HepG2 (cell line): Measurements from ENCODE around the gene CTSW. TPM values are rescaled to one million over a fixed set of nuclear protein-coding genes. Genes with fewer than 3 reads are reported as not detected.

ENCODE experiments used
- FOXM1 ChIP-seq: sonication (generic); formaldehyde crosslinking; IDR thresholded peaks from 2 replicates; pipeline ENCODE4 v1.5.0; 2020; ENCODE audit warnings: missing genetic modification reagents
- MTF1 ChIP-seq: sonication (generic); formaldehyde crosslinking; IDR thresholded peaks from 2 replicates; pipeline ENCODE4 v1.5.0; 2020; ENCODE audit warnings: missing genetic modification reagents
- NR2F6 ChIP-seq, 2 experiments: IDR thresholded peaks; 2 replicates each; pipeline ENCODE4 v1.6.1; 2016; ENCODE audit warnings: antibody characterized with exemption in 1 of 2, mild to moderate bottlenecking in 1 of 2
- PAWR ChIP-seq: sonication (generic); formaldehyde crosslinking; IDR thresholded peaks from 2 replicates; pipeline ENCODE4 v1.4.0; 2020; ENCODE audit warnings: missing genetic modification reagents, mild to moderate bottlenecking, borderline replicate concordance
- RBM22 ChIP-seq: fragments of 200-400 bp; formaldehyde crosslinking; optimal IDR thresholded peaks from 2 replicates; pipeline ENCODE3; 2017; ENCODE audit warnings: mild to moderate bottlenecking, low read length, moderate library complexity
- SNRNP70 ChIP-seq: fragments of 200-400 bp; formaldehyde crosslinking; IDR thresholded peaks from 2 replicates; pipeline ENCODE4 v1.6.1; 2017; ENCODE audit warnings: mild to moderate bottlenecking, low read depth, low read length, moderate library complexity
- SP1 ChIP-seq, 2 experiments: fragments of 450-650 bp in 1 of 2; sonication (generic) in 1 of 2; formaldehyde crosslinking in 1 of 2; IDR thresholded peaks; 2 replicates each; pipeline versions ENCODE4 v1.4.0 to v1.6.1; 2016 to 2020; ENCODE audit warnings: missing genetic modification reagents in 1 of 2
- ZC3H13 ChIP-seq: sonication (generic); formaldehyde crosslinking; IDR thresholded peaks from 2 replicates; pipeline ENCODE4 v1.8.1; 2023; ENCODE audit warnings: mild to moderate bottlenecking, missing genetic modification reagents, moderate library complexity
- ZIK1 ChIP-seq: sonication (generic); formaldehyde crosslinking; IDR thresholded peaks from 2 replicates; pipeline ENCODE4 v1.5.0; 2020; ENCODE audit warnings: mild to moderate bottlenecking, low read depth, missing genetic modification reagents, borderline replicate concordance
- ZNF136 ChIP-seq: sonication (generic); formaldehyde crosslinking; IDR thresholded peaks from 2 replicates; pipeline ENCODE4 v1.8.1; 2022; ENCODE audit warnings: low read depth, mild to moderate bottlenecking, moderate library complexity, missing genetic modification reagents
- ZNF564 ChIP-seq: sonication (generic); formaldehyde crosslinking; IDR thresholded peaks from 2 replicates; pipeline ENCODE4 v1.8.1; 2023; ENCODE audit warnings: mild to moderate bottlenecking, missing genetic modification reagents
- ZNF567 ChIP-seq: sonication (generic); formaldehyde crosslinking; IDR thresholded peaks from 2 replicates; pipeline ENCODE4 v1.8.1; 2023; ENCODE audit warnings: mild to moderate bottlenecking, missing genetic modification reagents, borderline replicate concordance
- polyA plus RNA-seq, 8 experiments: library from polyadenylated mRNA; depleted of rRNA in 3 of 8; stranded (reverse) in 7 of 8; unstranded in 1 of 8; fragments of >200 nt; fragmentation: Illumina TruSeq in 4 of 8; extraction: Trizol in 4 of 8; gene quantifications; 2 replicates each; pipeline versions ENCODE4 v1.2.1 to v1.2.3, GENCODE V29; 2011 to 2016; ENCODE audit warnings: low read depth in 4 of 8, missing spikeins in 1 of 8, mixed read lengths in 1 of 8; ENCODE audit not compliant: insufficient read depth in 1 of 8
- total RNA-seq, 5 experiments: library from RNA; depleted of rRNA; stranded (reverse); fragments of >200 nt; fragmentation: Illumina TruSeq; extraction: Trizol; gene quantifications; 2 replicates each; pipeline ENCODE4 v1.2.3, GENCODE V29; 2016; ENCODE audit warnings: low read depth in 1 of 5
- TF ChIP-seq, protein P1 (sequence below): sonication (generic); formaldehyde crosslinking; IDR thresholded peaks from 2 replicates; pipeline ENCODE4 v1.4.0; 2020; ENCODE audit warnings: mild to moderate bottlenecking, missing genetic modification reagents
- TF ChIP-seq, protein P2 (sequence below): IDR thresholded peaks from 2 replicates; pipeline ENCODE4 v1.6.1; 2016; ENCODE audit warnings: missing compliant biosample characterization, missing genetic modification reagents, borderline replicate concordance
- TF ChIP-seq, protein P3 (sequence below): sonication (generic); formaldehyde crosslinking; IDR thresholded peaks from 2 replicates; pipeline ENCODE4 v1.4.0; 2020; ENCODE audit warnings: missing genetic modification reagents, mild to moderate bottlenecking, borderline replicate concordance
- TF ChIP-seq, protein P4 (sequence below): sonication (generic); formaldehyde crosslinking; IDR thresholded peaks from 2 replicates; pipeline ENCODE4 v1.8.0; 2022; ENCODE audit warnings: missing genetic modification reagents, low read depth, mild to moderate bottlenecking, borderline replicate concordance
- TF ChIP-seq, protein P5 (sequence below): sonication (generic); formaldehyde crosslinking; IDR thresholded peaks from 2 replicates; pipeline ENCODE4 v1.4.0; 2020; ENCODE audit warnings: missing genetic modification reagents

Gene CTSW
- total and polyA plus RNA-seq, 2 of the 13 experiments (the other 11 are each of a cell fraction or from before 2014, with no cell fraction given): 0.09 TPM; not detected in 1

DNA sequence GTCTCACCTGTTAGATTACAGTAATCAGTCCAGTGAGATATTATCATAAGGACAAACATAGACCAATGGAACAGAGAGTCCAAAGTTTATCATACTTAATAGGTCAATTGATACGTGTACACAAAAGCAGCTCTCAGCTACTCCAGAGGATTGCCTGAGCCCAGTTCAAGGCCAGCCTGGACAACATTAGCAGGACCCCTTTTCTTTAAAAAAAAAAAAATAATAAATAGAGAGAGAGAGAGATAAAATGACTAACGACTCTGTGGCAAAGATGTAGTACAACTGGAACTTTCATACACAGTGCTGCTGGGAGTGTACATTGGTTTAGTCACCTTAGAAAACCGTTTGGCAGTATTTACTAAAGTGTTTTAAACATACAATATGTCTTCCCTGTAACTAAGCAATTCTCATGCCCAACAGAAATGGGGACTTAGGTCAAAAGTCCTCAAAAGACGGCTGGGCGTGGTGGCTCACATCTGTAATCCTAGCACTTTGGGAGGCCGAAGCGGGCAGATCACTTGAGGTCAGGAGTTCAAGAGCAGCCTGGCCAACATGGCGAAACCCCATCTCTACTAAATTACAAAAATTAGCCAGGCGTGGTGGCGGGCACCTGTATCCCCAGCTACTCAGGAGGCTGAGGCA lies 35.3 kb upstream of the CTSW start (continued):
- TF ChIP-seq, protein P1, sequence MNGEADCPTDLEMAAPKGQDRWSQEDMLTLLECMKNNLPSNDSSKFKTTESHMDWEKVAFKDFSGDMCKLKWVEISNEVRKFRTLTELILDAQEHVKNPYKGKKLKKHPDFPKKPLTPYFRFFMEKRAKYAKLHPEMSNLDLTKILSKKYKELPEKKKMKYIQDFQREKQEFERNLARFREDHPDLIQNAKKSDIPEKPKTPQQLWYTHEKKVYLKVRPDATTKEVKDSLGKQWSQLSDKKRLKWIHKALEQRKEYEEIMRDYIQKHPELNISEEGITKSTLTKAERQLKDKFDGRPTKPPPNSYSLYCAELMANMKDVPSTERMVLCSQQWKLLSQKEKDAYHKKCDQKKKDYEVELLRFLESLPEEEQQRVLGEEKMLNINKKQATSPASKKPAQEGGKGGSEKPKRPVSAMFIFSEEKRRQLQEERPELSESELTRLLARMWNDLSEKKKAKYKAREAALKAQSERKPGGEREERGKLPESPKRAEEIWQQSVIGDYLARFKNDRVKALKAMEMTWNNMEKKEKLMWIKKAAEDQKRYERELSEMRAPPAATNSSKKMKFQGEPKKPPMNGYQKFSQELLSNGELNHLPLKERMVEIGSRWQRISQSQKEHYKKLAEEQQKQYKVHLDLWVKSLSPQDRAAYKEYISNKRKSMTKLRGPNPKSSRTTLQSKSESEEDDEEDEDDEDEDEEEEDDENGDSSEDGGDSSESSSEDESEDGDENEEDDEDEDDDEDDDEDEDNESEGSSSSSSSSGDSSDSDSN (CRISPR knock-in tag): no peak
- TF ChIP-seq RBM22: no peak
- no peak for TF ChIP-seq FOXM1
- TF ChIP-seq SNRNP70: no peak
- TF ChIP-seq ZNF564: peak; percentile 38; the same call in 1 of the 2 replicates
- TF ChIP-seq ZIK1: no peak
- TF ChIP-seq NR2F6 (IDR thresholded peaks at IDR 0.05): peak; percentile 54; the same call in 1 of the 2 replicates
- peak; percentile 31; the same call in 1 of the 2 replicates for TF ChIP-seq NR2F6 (CRISPR knock-in tag; IDR thresholded peaks at IDR 0.05)
- TF ChIP-seq PAWR: no peak
- TF ChIP-seq MTF1 (CRISPR knock-in tag): no peak
- no peak for TF ChIP-seq ZNF136 (CRISPR knock-in tag)
- TF ChIP-seq, protein P2, sequence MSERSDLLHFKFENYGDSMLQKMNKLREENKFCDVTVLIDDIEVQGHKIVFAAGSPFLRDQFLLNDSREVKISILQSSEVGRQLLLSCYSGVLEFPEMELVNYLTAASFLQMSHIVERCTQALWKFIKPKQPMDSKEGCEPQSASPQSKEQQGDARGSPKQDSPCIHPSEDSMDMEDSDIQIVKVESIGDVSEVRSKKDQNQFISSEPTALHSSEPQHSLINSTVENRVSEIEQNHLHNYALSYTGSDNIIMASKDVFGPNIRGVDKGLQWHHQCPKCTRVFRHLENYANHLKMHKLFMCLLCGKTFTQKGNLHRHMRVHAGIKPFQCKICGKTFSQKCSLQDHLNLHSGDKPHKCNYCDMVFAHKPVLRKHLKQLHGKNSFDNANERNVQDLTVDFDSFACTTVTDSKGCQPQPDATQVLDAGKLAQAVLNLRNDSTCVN: no peak
- TF ChIP-seq, protein P3, sequence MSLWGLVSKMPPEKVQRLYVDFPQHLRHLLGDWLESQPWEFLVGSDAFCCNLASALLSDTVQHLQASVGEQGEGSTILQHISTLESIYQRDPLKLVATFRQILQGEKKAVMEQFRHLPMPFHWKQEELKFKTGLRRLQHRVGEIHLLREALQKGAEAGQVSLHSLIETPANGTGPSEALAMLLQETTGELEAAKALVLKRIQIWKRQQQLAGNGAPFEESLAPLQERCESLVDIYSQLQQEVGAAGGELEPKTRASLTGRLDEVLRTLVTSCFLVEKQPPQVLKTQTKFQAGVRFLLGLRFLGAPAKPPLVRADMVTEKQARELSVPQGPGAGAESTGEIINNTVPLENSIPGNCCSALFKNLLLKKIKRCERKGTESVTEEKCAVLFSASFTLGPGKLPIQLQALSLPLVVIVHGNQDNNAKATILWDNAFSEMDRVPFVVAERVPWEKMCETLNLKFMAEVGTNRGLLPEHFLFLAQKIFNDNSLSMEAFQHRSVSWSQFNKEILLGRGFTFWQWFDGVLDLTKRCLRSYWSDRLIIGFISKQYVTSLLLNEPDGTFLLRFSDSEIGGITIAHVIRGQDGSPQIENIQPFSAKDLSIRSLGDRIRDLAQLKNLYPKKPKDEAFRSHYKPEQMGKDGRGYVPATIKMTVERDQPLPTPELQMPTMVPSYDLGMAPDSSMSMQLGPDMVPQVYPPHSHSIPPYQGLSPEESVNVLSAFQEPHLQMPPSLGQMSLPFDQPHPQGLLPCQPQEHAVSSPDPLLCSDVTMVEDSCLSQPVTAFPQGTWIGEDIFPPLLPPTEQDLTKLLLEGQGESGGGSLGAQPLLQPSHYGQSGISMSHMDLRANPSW (CRISPR knock-in tag): no peak
- TF ChIP-seq, protein P4, sequence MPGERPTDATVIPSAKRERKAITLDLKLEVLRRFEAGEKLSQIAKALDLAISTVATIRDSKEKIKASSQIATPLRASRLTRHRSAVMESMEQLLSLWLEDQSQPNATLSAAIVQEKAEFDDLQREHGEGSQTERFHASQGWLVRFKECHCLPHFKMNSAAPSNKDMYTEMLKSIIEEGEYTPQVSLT: no peak
- no peak for TF ChIP-seq ZC3H13 (CRISPR knock-in tag)
- TF ChIP-seq, protein P5, sequence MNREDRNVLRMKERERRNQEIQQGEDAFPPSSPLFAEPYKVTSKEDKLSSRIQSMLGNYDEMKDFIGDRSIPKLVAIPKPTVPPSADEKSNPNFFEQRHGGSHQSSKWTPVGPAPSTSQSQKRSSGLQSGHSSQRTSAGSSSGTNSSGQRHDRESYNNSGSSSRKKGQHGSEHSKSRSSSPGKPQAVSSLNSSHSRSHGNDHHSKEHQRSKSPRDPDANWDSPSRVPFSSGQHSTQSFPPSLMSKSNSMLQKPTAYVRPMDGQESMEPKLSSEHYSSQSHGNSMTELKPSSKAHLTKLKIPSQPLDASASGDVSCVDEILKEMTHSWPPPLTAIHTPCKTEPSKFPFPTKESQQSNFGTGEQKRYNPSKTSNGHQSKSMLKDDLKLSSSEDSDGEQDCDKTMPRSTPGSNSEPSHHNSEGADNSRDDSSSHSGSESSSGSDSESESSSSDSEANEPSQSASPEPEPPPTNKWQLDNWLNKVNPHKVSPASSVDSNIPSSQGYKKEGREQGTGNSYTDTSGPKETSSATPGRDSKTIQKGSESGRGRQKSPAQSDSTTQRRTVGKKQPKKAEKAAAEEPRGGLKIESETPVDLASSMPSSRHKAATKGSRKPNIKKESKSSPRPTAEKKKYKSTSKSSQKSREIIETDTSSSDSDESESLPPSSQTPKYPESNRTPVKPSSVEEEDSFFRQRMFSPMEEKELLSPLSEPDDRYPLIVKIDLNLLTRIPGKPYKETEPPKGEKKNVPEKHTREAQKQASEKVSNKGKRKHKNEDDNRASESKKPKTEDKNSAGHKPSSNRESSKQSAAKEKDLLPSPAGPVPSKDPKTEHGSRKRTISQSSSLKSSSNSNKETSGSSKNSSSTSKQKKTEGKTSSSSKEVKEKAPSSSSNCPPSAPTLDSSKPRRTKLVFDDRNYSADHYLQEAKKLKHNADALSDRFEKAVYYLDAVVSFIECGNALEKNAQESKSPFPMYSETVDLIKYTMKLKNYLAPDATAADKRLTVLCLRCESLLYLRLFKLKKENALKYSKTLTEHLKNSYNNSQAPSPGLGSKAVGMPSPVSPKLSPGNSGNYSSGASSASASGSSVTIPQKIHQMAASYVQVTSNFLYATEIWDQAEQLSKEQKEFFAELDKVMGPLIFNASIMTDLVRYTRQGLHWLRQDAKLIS: no peak
- no peak for TF ChIP-seq SP1 (IDR thresholded peaks at IDR 0.05)
- TF ChIP-seq SP1 (CRISPR knock-in tag; IDR thresholded peaks at IDR 0.05): no peak
- TF ChIP-seq ZNF567: no peak
